Activated CD8-positive, alpha-beta T cell treated with anti-CD3 and anti-CD28 coated beads, Interleukin-2, amount 10 ng/mL, durations not matched to agents 7 days and 5 days (primary cell): ENCODE data around the gene CCL22. TPM values are rescaled to one million over a fixed set of nuclear protein-coding genes. Genes with fewer than 3 reads are reported as not detected.
"Not testable (repeated sequence)": the region's sequence is repeated elsewhere in the genome, so short reads cannot be mapped to it uniquely, and the experiment has no call there.

Experiments
- ATAC-seq: fragments of 150-1000 bp; cut with Tn5 transposase; one replicate; pipeline ENCODE4 v1.10.0; 2021; ENCODE audit warnings: moderate library complexity
- CTCF ChIA-PET: fragments of 350-600 bp; sonication (Branson Sonifier 250); formaldehyde crosslinking; loops from one replicate; lab custom pipeline; 2021; ENCODE audit warnings: antibody characterized with exemption; lab: Charles Lee
- POLR2A ChIA-PET: fragments of 350-600 bp; sonication (Branson Sonifier 250); formaldehyde crosslinking; loops from one replicate; lab custom pipeline; 2021; ENCODE audit warnings: antibody characterized with exemption; lab: Charles Lee
- DNase-seq: peaks from one replicate; pipeline ENCODE4 v3.0.0-alpha.2; 2020
- H3K27ac Mint-ChIP-seq: one replicate; pipeline ENCODE4 v1.8.0; 2021; ENCODE audit warnings: mild to moderate bottlenecking, mixed read lengths
- H3K27me3 Mint-ChIP-seq: one replicate; pipeline ENCODE4 v1.8.0; 2021; ENCODE audit warnings: low read depth, mixed read lengths
- H3K36me3 Mint-ChIP-seq: one replicate; pipeline ENCODE4 v1.8.0; 2021; ENCODE audit warnings: low read depth, mixed read lengths
- H3K4me1 Mint-ChIP-seq: one replicate; pipeline ENCODE4 v1.8.0; 2021; ENCODE audit warnings: low read depth, mixed read lengths
- H3K4me3 Mint-ChIP-seq: one replicate; pipeline ENCODE4 v1.8.0; 2021; ENCODE audit warnings: mild to moderate bottlenecking, mixed read lengths
- H3K9me3 Mint-ChIP-seq: one replicate; pipeline ENCODE4 v1.8.0; 2022; ENCODE audit warnings: mixed read lengths; ENCODE audit not compliant: insufficient read depth
- total RNA-seq, 2 experiments: library from RNA; stranded (reverse); gene quantifications; one replicate each; pipeline ENCODE4 v1.2.3, GENCODE V29; 2021

CCL22 gene
- total RNA-seq, 2 experiments from 2014 or later = 0.97 to 0.99 TPM

- Mint-ChIP-seq H3K4me3 (no peak overlapping the region), H3K4me1 (no peaks in the 10 kb centered on the region), H3K27me3 (peaks cover 7% of the 10 kb centered on the region), H3K36me3 (no peaks in the 10 kb centered on the region), H3K27ac (no peak overlapping the region), H3K9me3 (no peaks in the 10 kb centered on the region)
- CTCF ChIA-PET = no interaction called here
- ATAC-seq (no peak), DNase-seq (no peak)
- POLR2A ChIA-PET = no interaction called here
Observed at GRCh38 chr16:57389087-57389468, 30.5 kb downstream of the CCL22 start.

- Mint-ChIP-seq H3K27me3 (peaks cover 7% of the 10 kb centered on the region), H3K36me3 (no peaks in the 10 kb centered on the region), H3K9me3 (no peaks in the 10 kb centered on the region), H3K27ac (no peak overlapping the region), H3K4me3 (no peak overlapping the region), H3K4me1 (no peaks in the 10 kb centered on the region)
- DNase-seq (no peak), ATAC-seq (no peak)
- CTCF ChIA-PET = interaction anchor here (0.9 kb wide), 1 partner anchor 307 kb away, joined by 4 read pairs; no protein-coding TSS in a partner anchor
- POLR2A ChIA-PET = no interaction called here
Observed at GRCh38 chr16:57390636-57391295, 32.2 kb downstream of the CCL22 start.

GRCh38 chr16:57391300-57391699 lies 32.7 kb downstream of the CCL22 start:
- CTCF ChIA-PET = interaction anchor here (0.9 kb wide), 1 partner anchor 308 kb away, joined by 4 read pairs; no protein-coding TSS in a partner anchor
- no peak for ATAC-seq

GRCh38 chr16:57391708-57392107 lies 33.1 kb downstream of the CCL22 start:
- ChIA-PET CTCF (no interaction called here), POLR2A (no interaction called here)
- Mint-ChIP-seq H3K36me3 (no peaks in the 10 kb centered on the region), H3K9me3 (no peaks in the 10 kb centered on the region), H3K27me3 (peaks cover 12% of the 10 kb centered on the region), H3K27ac (no peak overlapping the region), H3K4me1 (no peaks in the 10 kb centered on the region), H3K4me3 (no peak overlapping the region)
- DNase-seq = no peak
- no peak for ATAC-seq

More at GRCh38 chr16:57391300-57391699, 32.7 kb downstream of the CCL22 start:
- H3K4me1 Mint-ChIP-seq = no peaks in the 10 kb centered on the region
- POLR2A ChIA-PET = no interaction called here
- H3K27ac Mint-ChIP-seq = no peak overlapping the region
- no peaks in the 10 kb centered on the region for H3K36me3 Mint-ChIP-seq
- H3K4me3 Mint-ChIP-seq = no peak overlapping the region
- no peaks in the 10 kb centered on the region for H3K9me3 Mint-ChIP-seq
- peaks cover 7% of the 10 kb centered on the region for H3K27me3 Mint-ChIP-seq
- DNase-seq = no peak

- DNase-seq (no peak), ATAC-seq (no peak)
- ChIA-PET CTCF (interaction anchor here (2.0 kb wide), 1 partner anchor 25 kb away, joined by 4 read pairs; no protein-coding TSS in a partner anchor), POLR2A (interaction anchor here (0.7 kb wide), 1 partner anchor 316 kb away, joined by 3 read pairs; no protein-coding TSS in a partner anchor)
- Mint-ChIP-seq H3K36me3 (no peaks in the 10 kb centered on the region), H3K9me3 (no peaks in the 10 kb centered on the region), H3K27me3 (peaks cover 12% of the 10 kb centered on the region), H3K4me1 (no peaks in the 10 kb centered on the region), H3K27ac (no peak overlapping the region), H3K4me3 (no peak overlapping the region)
Observed at GRCh38 chr16:57392694-57393093, 34.1 kb downstream of the CCL22 start.

GRCh38 chr16:57394444-57394843 lies 35.9 kb downstream of the CCL22 start:
- Mint-ChIP-seq H3K4me3 (no peak overlapping the region), H3K27ac (no peak overlapping the region), H3K27me3 (peaks cover 7% of the 10 kb centered on the region), H3K9me3 (no peaks in the 10 kb centered on the region), H3K36me3 (no peaks in the 10 kb centered on the region), H3K4me1 (no peaks in the 10 kb centered on the region)
- DNase-seq = no peak
- ChIA-PET POLR2A (no interaction called here), CTCF (interaction anchor here (1.7 to 2.0 kb wide), 2 partner anchors 23 to 94 kb away, joined by 4 to 6 read pairs; no protein-coding TSS in a partner anchor)
- no peak for ATAC-seq

- ChIA-PET POLR2A (no interaction called here), CTCF (interaction anchor here (1.1 to 1.7 kb wide), 2 partner anchors 24 to 94 kb away, joined by 3 to 6 read pairs; no protein-coding TSS in a partner anchor)
- ATAC-seq (no peak), DNase-seq (no peak)
- Mint-ChIP-seq H3K4me3 (no peak overlapping the region), H3K36me3 (no peaks in the 10 kb centered on the region), H3K27ac (no peak overlapping the region), H3K9me3 (no peaks in the 10 kb centered on the region), H3K27me3 (peaks cover 7% of the 10 kb centered on the region), H3K4me1 (no peaks in the 10 kb centered on the region)
Observed at GRCh38 chr16:57395026-57395425, 36.4 kb downstream of the CCL22 start.

GRCh38 chr16:57396786-57397185 lies 38.2 kb downstream of the CCL22 start:
- Mint-ChIP-seq H3K4me3 (no peak overlapping the region), H3K27me3 (peaks cover 7% of the 10 kb centered on the region), H3K27ac (no peak overlapping the region), H3K9me3 (no peaks in the 10 kb centered on the region), H3K4me1 (no peaks in the 10 kb centered on the region), H3K36me3 (no peaks in the 10 kb centered on the region)
- DNase-seq (no peak), ATAC-seq (no peak)
- CTCF ChIA-PET = no interaction called here
- POLR2A ChIA-PET = no interaction called here

GRCh38 chr16:57397493-57397892 lies 38.9 kb downstream of the CCL22 start:
- H3K27ac Mint-ChIP-seq, H3K36me3 Mint-ChIP-seq, DNase-seq, H3K4me3 Mint-ChIP-seq, ATAC-seq, H3K4me1 Mint-ChIP-seq, H3K27me3 Mint-ChIP-seq, CTCF ChIA-PET, H3K9me3 Mint-ChIP-seq, POLR2A ChIA-PET: not testable (repeated sequence)

GRCh38 chr16:57401943-57402640 lies 43.5 kb downstream of the CCL22 start:
- peaks cover 10% of the 10 kb centered on the region for H3K27me3 Mint-ChIP-seq
- CTCF ChIA-PET = interaction anchor here (0.6 kb wide), 1 partner anchor 14 kb away, joined by 3 read pairs; no protein-coding TSS in a partner anchor

GRCh38 chr16:57403965-57404817 lies 45.6 kb downstream of the CCL22 start, which contains the start of gene CCL17:
Gene CCL17, plus strand, starts transcription at chr16:57404767. Its CDS starts 9,166 bp downstream, at chr16:57413933.
- H3K27me3 Mint-ChIP-seq = peaks cover 10% of the 10 kb centered on the region
- ChIA-PET CTCF (interaction anchor here (4.1 kb wide), 1 partner anchor 14 kb away, joined by 29 read pairs; no protein-coding TSS in a partner anchor), POLR2A (no interaction called here)
- peaks cover 2% of the 10 kb centered on the region for H3K4me1 Mint-ChIP-seq
- no peaks in the 10 kb centered on the region for H3K9me3 Mint-ChIP-seq
- no peak within 1 kb of the TSS for H3K27ac Mint-ChIP-seq
- no peaks in the 10 kb centered on the region for H3K36me3 Mint-ChIP-seq
- DNase-seq = no peak
- H3K4me3 Mint-ChIP-seq = no peak within 1 kb of the TSS
- peak; percentile 17 for ATAC-seq

More at GRCh38 chr16:57401943-57402640, 43.5 kb downstream of the CCL22 start:
- no peaks in the 10 kb centered on the region for H3K36me3 Mint-ChIP-seq
- no peak for DNase-seq
- H3K27ac Mint-ChIP-seq = no peak overlapping the region
- no peak for ATAC-seq
- POLR2A ChIA-PET = no interaction called here
- H3K4me3 Mint-ChIP-seq = no peak overlapping the region
- H3K4me1 Mint-ChIP-seq = no peaks in the 10 kb centered on the region
- no peaks in the 10 kb centered on the region for H3K9me3 Mint-ChIP-seq
